HEK293 (cell line): ENCODE data around the gene NUP62.

Source experiments
- CTCF ChIA-PET: fragments of 350-600 bp; formaldehyde crosslinking; extraction: SDS; loops from one replicate; lab custom pipeline; 2021; ENCODE audit warnings: antibody characterized with exemption; lab: Yijun Ruan, JAX
- POLR2A ChIA-PET: fragments of 300-600 bp; formaldehyde crosslinking; extraction: SDS; loops from one replicate; lab custom pipeline; 2020; ENCODE audit warnings: antibody characterized with exemption, inconsistent platforms; lab: Yijun Ruan, JAX
- H3K27ac ChIP-seq: fragments of 200-500 bp; sonication (Bioruptor generic); 2 replicates; pipeline ENCODE4 v1.5.1; 2014; ENCODE audit warnings: low read depth, low read length, control low read depth, inconsistent platforms; ENCODE audit errors: extremely low read depth
- H3K36me3 ChIP-seq, 2 experiments: fragments of 200-500 bp in 1 of 2; sonication (Bioruptor generic) in 1 of 2; 1 replicate in 1 of 2; 2 replicates in 1 of 2; pipeline ENCODE4 v1.5.1; 2014 to 2017; ENCODE audit warnings: inconsistent platforms in 2 of 2, low read length in 2 of 2; ENCODE audit not compliant: control insufficient read depth in 2 of 2, insufficient read depth in 1 of 2
- H3K4me1 ChIP-seq: fragments of 200-500 bp; sonication (Bioruptor generic); 2 replicates; pipeline ENCODE4 v1.5.1; 2014; ENCODE audit warnings: mild to moderate bottlenecking, low read length, inconsistent platforms; ENCODE audit not compliant: control insufficient read depth, insufficient read depth
- H3K4me3 ChIP-seq: 2 replicates; pipeline ENCODE4 v1.5.1; 2011; ENCODE audit warnings: low read depth, mild to moderate bottlenecking, control low read depth, low read length, moderate library complexity
- H3K9me3 ChIP-seq: fragments of 200-500 bp; sonication (Bioruptor generic); 2 replicates; pipeline ENCODE4 v1.5.1; 2014; ENCODE audit warnings: low read depth, low read length, inconsistent platforms; ENCODE audit not compliant: control insufficient read depth, insufficient read depth
- GLIS1 ChIP-seq: fragments of 450-650 bp; formaldehyde crosslinking; IDR thresholded peaks from 2 replicates; pipeline ENCODE4 v1.5.1; 2016; ENCODE audit warnings: missing biosample characterization, missing genetic modification characterization
- HIC1 ChIP-seq: fragments of 450-650 bp; formaldehyde crosslinking; IDR thresholded peaks from 2 replicates; pipeline ENCODE4 v1.5.1; 2016; ENCODE audit warnings: missing biosample characterization, missing genetic modification characterization
- HOXD13 ChIP-seq: sonication (generic); formaldehyde crosslinking; IDR thresholded peaks from 2 replicates; pipeline ENCODE4 v1.8.0; 2022; ENCODE audit warnings: missing genetic modification reagents, borderline replicate concordance
- KLF7 ChIP-seq: fragments of 450-650 bp; formaldehyde crosslinking; IDR thresholded peaks from 2 replicates; pipeline ENCODE4 v1.5.1; 2016; ENCODE audit warnings: missing biosample characterization, missing genetic modification characterization, borderline replicate concordance
- OVOL3 ChIP-seq: fragments of 450-650 bp; formaldehyde crosslinking; IDR thresholded peaks from 2 replicates; pipeline ENCODE4 v1.5.1; 2016; ENCODE audit warnings: missing biosample characterization, missing genetic modification characterization
- SETDB1 ChIP-seq: IDR thresholded peaks from one replicate; pipeline ENCODE4 v1.6.1; 2017; ENCODE audit warnings: mild to moderate bottlenecking, low read length, moderate library complexity, mixed read lengths; ENCODE audit not compliant: insufficient read length
- SP2 ChIP-seq: fragments of 450-650 bp; formaldehyde crosslinking; IDR thresholded peaks from 2 replicates; pipeline ENCODE4 v1.5.1; 2016; ENCODE audit warnings: missing biosample characterization, missing genetic modification characterization
- ZBTB48 ChIP-seq: fragments of 450-650 bp; formaldehyde crosslinking; IDR thresholded peaks from 2 replicates; pipeline ENCODE4 v1.5.1; 2016; ENCODE audit warnings: missing biosample characterization, missing genetic modification characterization
- ZBTB7A ChIP-seq: fragments of 450-650 bp; formaldehyde crosslinking; IDR thresholded peaks from 2 replicates; pipeline ENCODE4 v1.5.1; 2016; ENCODE audit warnings: low read depth, missing biosample characterization, missing genetic modification characterization
- ZFHX2 ChIP-seq: fragments of 450-650 bp; formaldehyde crosslinking; conservative IDR thresholded peaks from 2 replicates; pipeline ENCODE4 v1.5.1; 2016; ENCODE audit warnings: missing biosample characterization, missing genetic modification characterization
- ZIC2 ChIP-seq: fragments of 450-650 bp; formaldehyde crosslinking; IDR thresholded peaks from 2 replicates; pipeline ENCODE4 v1.5.1; 2016; ENCODE audit warnings: missing biosample characterization, missing genetic modification characterization
- ZNF18 ChIP-seq: fragments of 450-650 bp; formaldehyde crosslinking; IDR thresholded peaks from 2 replicates; pipeline ENCODE4 v1.5.1; 2016; ENCODE audit warnings: missing biosample characterization, missing genetic modification characterization
- ZNF19 ChIP-seq: fragments of 450-650 bp; formaldehyde crosslinking; IDR thresholded peaks from 2 replicates; pipeline ENCODE4; 2016; ENCODE audit warnings: missing biosample characterization, missing genetic modification characterization, low read depth
- ZNF221 ChIP-seq: fragments of 450-650 bp; formaldehyde crosslinking; IDR thresholded peaks from 2 replicates; pipeline ENCODE4 v1.5.1; 2017; ENCODE audit warnings: missing biosample characterization, missing genetic modification characterization, borderline replicate concordance
- ZNF324 ChIP-seq: fragments of 450-650 bp; formaldehyde crosslinking; IDR thresholded peaks from 2 replicates; pipeline ENCODE4 v1.5.1; 2016; ENCODE audit warnings: missing biosample characterization, missing genetic modification characterization
- ZNF341 ChIP-seq: fragments of 450-650 bp; formaldehyde crosslinking; IDR thresholded peaks from 2 replicates; pipeline ENCODE4; 2016; ENCODE audit warnings: low read depth, missing biosample characterization, missing genetic modification characterization
- ZNF354C ChIP-seq: fragments of 450-650 bp; formaldehyde crosslinking; IDR thresholded peaks from 2 replicates; pipeline ENCODE4 v1.5.1; 2016; ENCODE audit warnings: missing biosample characterization, missing genetic modification characterization, low read depth, borderline replicate concordance
- ZNF394 ChIP-seq: fragments of 450-650 bp; formaldehyde crosslinking; IDR thresholded peaks from 2 replicates; pipeline ENCODE4 v1.5.1; 2016; ENCODE audit warnings: missing biosample characterization, missing genetic modification characterization, mild to moderate bottlenecking, moderate library complexity, borderline replicate concordance
- ZNF610 ChIP-seq: fragments of 450-650 bp; formaldehyde crosslinking; IDR thresholded peaks from 2 replicates; pipeline ENCODE4 v1.5.1; 2016; ENCODE audit warnings: missing biosample characterization, missing genetic modification characterization, borderline replicate concordance
- ZNF621 ChIP-seq: fragments of 450-650 bp; formaldehyde crosslinking; IDR thresholded peaks from 2 replicates; pipeline ENCODE4 v1.5.1; 2017; ENCODE audit warnings: missing biosample characterization, missing genetic modification characterization
- ZNF843 ChIP-seq: fragments of 450-650 bp; formaldehyde crosslinking; IDR thresholded peaks from 2 replicates; pipeline ENCODE4 v1.5.1; 2016; ENCODE audit warnings: missing biosample characterization, missing genetic modification characterization
- ZSCAN5A ChIP-seq: fragments of 450-650 bp; formaldehyde crosslinking; IDR thresholded peaks from 2 replicates; pipeline ENCODE4 v1.5.1; 2016; ENCODE audit warnings: missing biosample characterization, missing genetic modification characterization
- TF ChIP-seq, protein P1 (sequence below): fragments of 450-650 bp; formaldehyde crosslinking; IDR thresholded peaks from 2 replicates; pipeline ENCODE4 v1.5.1; 2017; ENCODE audit warnings: missing biosample characterization, mild to moderate bottlenecking, missing genetic modification characterization, moderate library complexity
- TF ChIP-seq, protein P2 (sequence below): fragments of 450-650 bp; formaldehyde crosslinking; IDR thresholded peaks from 2 replicates; pipeline ENCODE4 v1.5.1; 2017; ENCODE audit warnings: missing biosample characterization, missing genetic modification characterization
- TF ChIP-seq, protein P3 (sequence below): fragments of 450-650 bp; formaldehyde crosslinking; IDR thresholded peaks from 2 replicates; pipeline ENCODE4 v1.5.1; 2016; ENCODE audit warnings: missing biosample characterization, missing genetic modification characterization

NUP62 gene

GRCh38 chr19:49929121-49929610, at the start of gene NUP62, which contains the start of gene ATF5:
TSS of gene NUP62 (minus strand) at chr19:49929504. CDS start at chr19:49909807, 19,697 bp downstream.
TSS of gene ATF5 (plus strand) at chr19:49929205. CDS start at chr19:49930851, 1,646 bp downstream.
- CTCF ChIA-PET, result interaction anchor here (0.6 to 3.6 kb wide), 8 partner anchors 9 to 177 kb away, joined by 3 to 29 read pairs (median 4); no protein-coding TSS in a partner anchor
- TF ChIP-seq ZNF394 (tag by site-specific recombination) (peak; percentile 72; the same call in 1 of the 2 replicates), ZNF18 (tag by site-specific recombination) (0 out of 2 replicates have a peak, but pooled peaks have one; percentile 62), ZBTB48 (tag by site-specific recombination) (peak; percentile 87), KLF7 (tag by site-specific recombination) (peak; percentile 92; the same call in 1 of the 2 replicates), ZFHX2 (peak; percentile 63), ZIC2 (tag by site-specific recombination) (no peak), ZNF324 (peak; percentile 79; the same call in 1 of the 2 replicates), GLIS1 (peak; percentile 97), OVOL3 (tag by site-specific recombination) (peak; percentile 60; the same call in 1 of the 2 replicates), ZNF354C (tag by site-specific recombination) (no peak), HOXD13 (peak; percentile 39; the same call in 1 of the 2 replicates), SP2 (tag by site-specific recombination) (peak; percentile 63), ZNF221 (tag by site-specific recombination) (no peak; the same call in 1 of the 2 replicates), ZNF843 (tag by site-specific recombination) (peak; percentile 55), ZNF610 (tag by site-specific recombination) (peak; percentile 22; the same call in 1 of the 2 replicates), HIC1 (tag by site-specific recombination) (no peak), ZNF19 (tag by site-specific recombination) (no peak), ZNF621 (no peak), ZBTB7A (tag by site-specific recombination) (peak; percentile 40; the same call in 1 of the 2 replicates), ZNF341 (tag by site-specific recombination) (no peak), ZSCAN5A (peak; percentile 55; the same call in 1 of the 2 replicates), SETDB1 (no peak)
- TF ChIP-seq, protein P1, sequence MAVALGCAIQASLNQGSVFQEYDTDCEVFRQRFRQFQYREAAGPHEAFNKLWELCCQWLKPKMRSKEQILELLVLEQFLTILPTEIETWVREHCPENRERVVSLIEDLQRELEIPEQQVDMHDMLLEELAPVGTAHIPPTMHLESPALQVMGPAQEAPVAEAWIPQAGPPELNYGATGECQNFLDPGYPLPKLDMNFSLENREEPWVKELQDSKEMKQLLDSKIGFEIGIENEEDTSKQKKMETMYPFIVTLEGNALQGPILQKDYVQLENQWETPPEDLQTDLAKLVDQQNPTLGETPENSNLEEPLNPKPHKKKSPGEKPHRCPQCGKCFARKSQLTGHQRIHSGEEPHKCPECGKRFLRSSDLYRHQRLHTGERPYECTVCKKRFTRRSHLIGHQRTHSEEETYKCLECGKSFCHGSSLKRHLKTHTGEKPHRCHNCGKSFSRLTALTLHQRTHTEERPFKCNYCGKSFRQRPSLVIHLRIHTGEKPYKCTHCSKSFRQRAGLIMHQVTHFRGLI (tag by site-specific recombination), result no peak; the same call in none of the 2 replicates
- TF ChIP-seq, protein P2, sequence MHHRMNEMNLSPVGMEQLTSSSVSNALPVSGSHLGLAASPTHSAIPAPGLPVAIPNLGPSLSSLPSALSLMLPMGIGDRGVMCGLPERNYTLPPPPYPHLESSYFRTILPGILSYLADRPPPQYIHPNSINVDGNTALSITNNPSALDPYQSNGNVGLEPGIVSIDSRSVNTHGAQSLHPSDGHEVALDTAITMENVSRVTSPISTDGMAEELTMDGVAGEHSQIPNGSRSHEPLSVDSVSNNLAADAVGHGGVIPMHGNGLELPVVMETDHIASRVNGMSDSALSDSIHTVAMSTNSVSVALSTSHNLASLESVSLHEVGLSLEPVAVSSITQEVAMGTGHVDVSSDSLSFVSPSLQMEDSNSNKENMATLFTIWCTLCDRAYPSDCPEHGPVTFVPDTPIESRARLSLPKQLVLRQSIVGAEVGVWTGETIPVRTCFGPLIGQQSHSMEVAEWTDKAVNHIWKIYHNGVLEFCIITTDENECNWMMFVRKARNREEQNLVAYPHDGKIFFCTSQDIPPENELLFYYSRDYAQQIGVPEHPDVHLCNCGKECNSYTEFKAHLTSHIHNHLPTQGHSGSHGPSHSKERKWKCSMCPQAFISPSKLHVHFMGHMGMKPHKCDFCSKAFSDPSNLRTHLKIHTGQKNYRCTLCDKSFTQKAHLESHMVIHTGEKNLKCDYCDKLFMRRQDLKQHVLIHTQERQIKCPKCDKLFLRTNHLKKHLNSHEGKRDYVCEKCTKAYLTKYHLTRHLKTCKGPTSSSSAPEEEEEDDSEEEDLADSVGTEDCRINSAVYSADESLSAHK, result peak; percentile 46; the same call in 1 of the 2 replicates
- TF ChIP-seq, protein P3, sequence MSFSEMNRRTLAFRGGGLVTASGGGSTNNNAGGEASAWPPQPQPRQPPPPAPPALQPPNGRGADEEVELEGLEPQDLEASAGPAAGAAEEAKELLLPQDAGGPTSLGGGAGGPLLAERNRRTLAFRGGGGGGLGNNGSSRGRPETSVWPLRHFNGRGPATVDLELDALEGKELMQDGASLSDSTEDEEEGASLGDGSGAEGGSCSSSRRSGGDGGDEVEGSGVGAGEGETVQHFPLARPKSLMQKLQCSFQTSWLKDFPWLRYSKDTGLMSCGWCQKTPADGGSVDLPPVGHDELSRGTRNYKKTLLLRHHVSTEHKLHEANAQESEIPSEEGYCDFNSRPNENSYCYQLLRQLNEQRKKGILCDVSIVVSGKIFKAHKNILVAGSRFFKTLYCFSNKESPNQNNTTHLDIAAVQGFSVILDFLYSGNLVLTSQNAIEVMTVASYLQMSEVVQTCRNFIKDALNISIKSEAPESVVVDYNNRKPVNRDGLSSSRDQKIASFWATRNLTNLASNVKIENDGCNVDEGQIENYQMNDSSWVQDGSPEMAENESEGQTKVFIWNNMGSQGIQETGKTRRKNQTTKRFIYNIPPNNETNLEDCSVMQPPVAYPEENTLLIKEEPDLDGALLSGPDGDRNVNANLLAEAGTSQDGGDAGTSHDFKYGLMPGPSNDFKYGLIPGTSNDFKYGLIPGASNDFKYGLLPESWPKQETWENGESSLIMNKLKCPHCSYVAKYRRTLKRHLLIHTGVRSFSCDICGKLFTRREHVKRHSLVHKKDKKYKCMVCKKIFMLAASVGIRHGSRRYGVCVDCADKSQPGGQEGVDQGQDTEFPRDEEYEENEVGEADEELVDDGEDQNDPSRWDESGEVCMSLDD (tag by site-specific recombination), result peak; percentile 94

More at GRCh38 chr19:49929121-49929610, at the start of gene NUP62, which contains the start of gene ATF5:
- H3K9me3 ChIP-seq, result no peaks in the 10 kb centered on the region
- peak within 1 kb of the TSS; percentile 99 for H3K27ac ChIP-seq
- POLR2A ChIA-PET, result interaction anchor here (0.5 to 3.2 kb wide), 38 partner anchors 8 to 729 kb away, joined by 3 to 41 read pairs (median 6); partner anchors contain the start of genes AKT1S1, ALDH16A1, AP2A1 and FUZ
- peaks cover 35 to 46% of the 10 kb centered on the region in 2 experiments for H3K36me3 ChIP-seq
- peak within 1 kb of the TSS; percentile 85 for H3K4me3 ChIP-seq
- H3K4me1 ChIP-seq, result peaks cover 9% of the 10 kb centered on the region
